Hepatocyte (in vitro differentiated cells): Measurements from ENCODE around the gene LAMA4.

Experiments
- EZH2 ChIP-seq: fragments of 200-600 bp; sonication (generic); IDR thresholded peaks from 2 replicates; pipeline ENCODE4 v1.6.1; 2016; ENCODE audit warnings: antibody characterized with exemption, mild to moderate bottlenecking, borderline replicate concordance
- TF ChIP-seq, protein P1 (sequence below): fragments of 200-600 bp; sonication (generic); IDR thresholded peaks from 2 replicates; pipeline ENCODE4 v1.5.1; 2016; ENCODE audit warnings: antibody characterized with exemption, mild to moderate bottlenecking; ENCODE audit not compliant: poor library complexity

DNA sequence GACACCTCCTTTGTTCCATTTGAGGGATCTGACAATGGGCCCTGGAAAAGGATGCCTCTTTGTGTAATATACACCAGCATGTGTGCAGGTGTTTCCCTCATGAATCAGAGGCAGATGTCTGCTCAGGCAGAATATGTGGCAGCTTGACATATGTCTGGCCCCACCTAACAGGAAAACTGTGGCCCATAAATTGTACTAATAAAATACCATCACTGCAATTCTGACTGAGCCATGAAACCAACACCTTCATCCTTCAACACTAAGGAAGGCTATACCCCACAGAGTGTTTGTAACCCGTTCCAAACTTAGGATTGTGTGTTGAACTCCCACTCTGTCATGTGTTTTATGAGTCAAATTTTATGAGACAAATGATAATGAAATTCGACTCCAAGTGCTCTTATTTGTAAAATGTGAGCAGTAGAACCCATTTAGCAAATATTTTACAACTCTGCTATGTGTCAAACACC is 22.7 kb downstream of the LAMA4 start:
- TF ChIP-seq, protein P1, sequence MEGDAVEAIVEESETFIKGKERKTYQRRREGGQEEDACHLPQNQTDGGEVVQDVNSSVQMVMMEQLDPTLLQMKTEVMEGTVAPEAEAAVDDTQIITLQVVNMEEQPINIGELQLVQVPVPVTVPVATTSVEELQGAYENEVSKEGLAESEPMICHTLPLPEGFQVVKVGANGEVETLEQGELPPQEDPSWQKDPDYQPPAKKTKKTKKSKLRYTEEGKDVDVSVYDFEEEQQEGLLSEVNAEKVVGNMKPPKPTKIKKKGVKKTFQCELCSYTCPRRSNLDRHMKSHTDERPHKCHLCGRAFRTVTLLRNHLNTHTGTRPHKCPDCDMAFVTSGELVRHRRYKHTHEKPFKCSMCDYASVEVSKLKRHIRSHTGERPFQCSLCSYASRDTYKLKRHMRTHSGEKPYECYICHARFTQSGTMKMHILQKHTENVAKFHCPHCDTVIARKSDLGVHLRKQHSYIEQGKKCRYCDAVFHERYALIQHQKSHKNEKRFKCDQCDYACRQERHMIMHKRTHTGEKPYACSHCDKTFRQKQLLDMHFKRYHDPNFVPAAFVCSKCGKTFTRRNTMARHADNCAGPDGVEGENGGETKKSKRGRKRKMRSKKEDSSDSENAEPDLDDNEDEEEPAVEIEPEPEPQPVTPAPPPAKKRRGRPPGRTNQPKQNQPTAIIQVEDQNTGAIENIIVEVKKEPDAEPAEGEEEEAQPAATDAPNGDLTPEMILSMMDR = no peak
- TF ChIP-seq EZH2 = no peak
